ENCODE data around the gene NFATC3.

- no peak for TF ChIP-seq POLR2A (IDR thresholded peaks at IDR 0.05)
- TF ChIP-seq, protein P1, sequence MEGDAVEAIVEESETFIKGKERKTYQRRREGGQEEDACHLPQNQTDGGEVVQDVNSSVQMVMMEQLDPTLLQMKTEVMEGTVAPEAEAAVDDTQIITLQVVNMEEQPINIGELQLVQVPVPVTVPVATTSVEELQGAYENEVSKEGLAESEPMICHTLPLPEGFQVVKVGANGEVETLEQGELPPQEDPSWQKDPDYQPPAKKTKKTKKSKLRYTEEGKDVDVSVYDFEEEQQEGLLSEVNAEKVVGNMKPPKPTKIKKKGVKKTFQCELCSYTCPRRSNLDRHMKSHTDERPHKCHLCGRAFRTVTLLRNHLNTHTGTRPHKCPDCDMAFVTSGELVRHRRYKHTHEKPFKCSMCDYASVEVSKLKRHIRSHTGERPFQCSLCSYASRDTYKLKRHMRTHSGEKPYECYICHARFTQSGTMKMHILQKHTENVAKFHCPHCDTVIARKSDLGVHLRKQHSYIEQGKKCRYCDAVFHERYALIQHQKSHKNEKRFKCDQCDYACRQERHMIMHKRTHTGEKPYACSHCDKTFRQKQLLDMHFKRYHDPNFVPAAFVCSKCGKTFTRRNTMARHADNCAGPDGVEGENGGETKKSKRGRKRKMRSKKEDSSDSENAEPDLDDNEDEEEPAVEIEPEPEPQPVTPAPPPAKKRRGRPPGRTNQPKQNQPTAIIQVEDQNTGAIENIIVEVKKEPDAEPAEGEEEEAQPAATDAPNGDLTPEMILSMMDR (IDR thresholded peaks at IDR 0.05), result no peak
Measured at GRCh38 chr16:68244481-68244902, 159.3 kb downstream of the NFATC3 start.
